SK-N-SH treated with all-trans-retinoic acid at 6 μM for 48 hours (cell line): ENCODE data around the gene BRAT1.

Source experiments
- ZC3H10 ChIP-seq: fragments of 250-450 bp; sonication (Bioruptor Pico); IDR thresholded peaks from 2 replicates; pipeline ENCODE4 v1.5.1; 2021; ENCODE audit warnings: mild to moderate bottlenecking, moderate library complexity
- ZNF8 ChIP-seq: fragments of 450-650 bp; formaldehyde crosslinking; IDR thresholded peaks from 2 replicates; pipeline ENCODE4 v1.5.0; 2020; ENCODE audit warnings: mild to moderate bottlenecking, moderate library complexity

DNA sequence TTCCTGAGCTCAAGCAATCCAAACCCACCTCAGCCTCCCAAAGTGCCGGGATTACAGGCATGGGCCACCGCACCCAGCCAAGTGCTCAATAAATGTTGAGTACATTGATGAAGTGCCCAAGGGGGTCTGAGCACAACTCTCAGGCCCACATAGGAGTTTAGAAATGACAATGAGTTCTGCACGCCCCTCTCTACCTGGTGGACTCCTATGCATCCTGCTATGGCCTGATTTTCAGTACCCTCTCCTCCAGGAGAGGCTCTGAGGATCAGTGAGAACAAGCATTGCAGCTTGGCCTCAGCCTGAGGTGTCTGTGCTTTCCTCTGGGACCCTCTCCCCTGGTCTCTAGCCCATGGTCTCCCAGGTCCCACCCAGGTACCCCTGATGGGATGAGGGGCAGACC is 58.3 kb downstream of the BRAT1 start:
- no peak for TF ChIP-seq ZC3H10
- no peak for TF ChIP-seq ZNF8 (CRISPR knock-in tag)
